Esophagus squamous epithelium (tissue), 5 donors: ENCODE data around the gene SIGMAR1. TPM values are rescaled to one million over a fixed set of nuclear protein-coding genes. Genes with fewer than 3 reads are reported as not detected.
"Not testable (repeated sequence)": the region's sequence is repeated elsewhere in the genome, so short reads cannot be mapped to it uniquely, and the experiment has no call there.

ENCODE experiments used
- DNase-seq: peaks from one replicate; lab custom pipeline; 2025; lab: John Stamatoyannopoulos, UW
- H3K27ac ChIP-seq, 4 donors: fragments of 200-600 bp; sonication (generic); one replicate each; pipeline ENCODE4 v1.5.1; 2016 to 2019; ENCODE audit warnings: mild to moderate bottlenecking in 1 of 4
- H3K27me3 ChIP-seq, 4 donors: fragments of 200-600 bp; sonication (generic); 1 replicate in 3 of 4; 2 replicates in 1 of 4; pipeline versions ENCODE4 v1.5.1 to v1.6.0; 2017 to 2021; ENCODE audit warnings: antibody characterized with exemption in 1 of 4
- H3K36me3 ChIP-seq, 3 donors: fragments of 200-600 bp; sonication (generic); one replicate each; pipeline ENCODE4 v1.5.1; 2016 to 2019
- H3K4me1 ChIP-seq, 3 donors: fragments of 200-600 bp; sonication (generic); one replicate each; pipeline ENCODE4 v1.5.1; 2017 to 2019
- H3K4me3 ChIP-seq, 4 donors: fragments of 200-600 bp; sonication (generic); 1 replicate in 3 of 4; 2 replicates in 1 of 4; pipeline ENCODE4 v1.5.1; 2016 to 2019; ENCODE audit warnings: mild to moderate bottlenecking in 2 of 4, moderate library complexity in 1 of 4
- H3K9me3 ChIP-seq, 3 donors: fragments of 200-600 bp; sonication (generic); one replicate each; pipeline ENCODE4 v1.5.1; 2016 to 2019
- POLR2A ChIP-seq, 4 donors: fragments of 450-650 bp; IDR thresholded peaks; one replicate each; pipeline ENCODE4 v1.6.1; 2017; ENCODE audit warnings: antibody characterized with exemption in 4 of 4, mild to moderate bottlenecking in 4 of 4, moderate library complexity in 3 of 4
- WGBS, 2 donors: methylation state at CpG; one replicate each; pipeline ENCODE4 v1.1.5; 2018; 5-methylcytosine and 5-hydroxymethylcytosine counted together
- intact Hi-C: fragments of 100-400 bp; cut with DNase I; formaldehyde crosslinking; loops from one replicate; pipeline ENCODE4 v1.15.0; 2022
- total RNA-seq, 4 donors: library from RNA; depleted of rRNA; stranded (reverse); fragments of >200 nt; gene quantifications; one replicate each; pipeline ENCODE4 v1.1.0, GENCODE V29; 2016
- TF ChIP-seq, protein P1 (sequence below), 6 experiments: fragments of 450-650 bp in 4 of 6; fragments of 200-600 bp in 2 of 6; sonication (generic) in 2 of 6; IDR thresholded peaks; one replicate each; pipeline ENCODE4 v1.5.1; 2016 to 2019; ENCODE audit warnings: antibody characterized with exemption in 6 of 6, mild to moderate bottlenecking in 4 of 6, moderate library complexity in 4 of 6
- donor health status: DM: yes; HTN: yes; CAD: no.

Gene SIGMAR1
- total RNA-seq, 4 donors from 2014 or later: 77.4 to 112 (median 88.7) TPM

GRCh38 chr9:34647084-34647403 is 9.5 kb upstream of the SIGMAR1 start:
- WGBS, 2 donors: 0% methylated on average over 1 to 3 of the region's 8 CpGs
- H3K9me3 ChIP-seq: no peaks in the 10 kb centered on the region
- DNase-seq: no peak

DNA sequence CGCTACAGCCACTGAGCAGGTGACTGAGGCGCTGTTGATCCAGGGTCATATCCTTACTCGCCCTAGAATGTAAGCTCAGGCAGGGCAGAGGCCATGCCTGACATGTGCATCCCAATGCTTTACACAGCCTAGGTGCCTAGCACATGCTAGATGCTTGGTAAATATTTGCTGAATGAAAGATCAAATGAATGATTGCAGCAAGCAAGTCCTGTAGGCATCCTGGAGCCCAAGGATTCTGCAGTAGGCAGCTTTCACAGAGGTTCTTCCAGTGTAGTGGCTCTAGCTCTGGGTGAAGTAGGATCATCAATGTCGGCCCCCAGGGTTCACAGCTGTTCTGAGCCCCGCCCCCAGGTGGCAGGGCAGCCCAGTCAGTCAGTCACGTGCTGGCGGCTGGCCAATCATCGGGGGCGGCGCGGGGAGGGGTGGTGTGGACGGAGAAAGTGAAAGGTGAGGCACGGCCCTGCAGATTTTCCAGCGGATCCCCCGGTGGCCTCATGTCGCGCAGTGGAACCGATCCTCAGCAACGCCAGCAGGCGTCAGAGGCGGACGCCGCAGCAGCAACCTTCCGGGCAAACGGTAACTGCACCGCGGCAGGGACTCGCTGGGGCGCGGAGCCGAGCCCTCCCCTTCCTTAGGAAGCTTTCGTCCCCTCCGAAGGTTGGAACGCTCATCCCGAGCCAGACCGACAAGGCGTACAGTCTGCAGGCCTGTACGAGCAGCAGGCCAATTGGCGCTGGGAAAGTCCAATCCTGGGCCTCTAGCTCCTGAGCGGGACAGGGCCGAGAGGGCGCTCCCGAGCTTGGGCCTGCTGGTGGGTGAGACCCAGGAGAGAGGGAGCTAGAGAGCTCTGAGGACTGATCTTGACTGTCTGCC is 8.9 kb upstream of the SIGMAR1 start, which contains the start of gene GALT:
TSS of gene GALT (plus strand) at position 465 of the 873 bp plus-strand sequence. CDS start at position 495, 30 bp downstream.
- Histone ChIP-seq H3K9me3 (no peaks in the 10 kb centered on the region), H3K27ac (peak within 1 kb of the TSS; percentile 76 to 92 (median 88)), H3K36me3 (peaks cover 0 to 21% (median 3%) of the 10 kb centered on the region in 3 donors), H3K4me1 (peaks cover 18 to 40% (median 18%) of the 10 kb centered on the region in 3 donors), H3K4me3 (peak within 1 kb of the TSS; percentile 54 to 80 (median 78)), H3K27me3 (no peaks in the 10 kb centered on the region)
- WGBS, 2 donors: 10 to 16% methylated on average over 14 to 17 of the region's 43 CpGs
- TF ChIP-seq POLR2A (IDR thresholded peaks at IDR 0.05): peak in 2 of 4 donors; percentile 20 to 23
- TF ChIP-seq, protein P1, sequence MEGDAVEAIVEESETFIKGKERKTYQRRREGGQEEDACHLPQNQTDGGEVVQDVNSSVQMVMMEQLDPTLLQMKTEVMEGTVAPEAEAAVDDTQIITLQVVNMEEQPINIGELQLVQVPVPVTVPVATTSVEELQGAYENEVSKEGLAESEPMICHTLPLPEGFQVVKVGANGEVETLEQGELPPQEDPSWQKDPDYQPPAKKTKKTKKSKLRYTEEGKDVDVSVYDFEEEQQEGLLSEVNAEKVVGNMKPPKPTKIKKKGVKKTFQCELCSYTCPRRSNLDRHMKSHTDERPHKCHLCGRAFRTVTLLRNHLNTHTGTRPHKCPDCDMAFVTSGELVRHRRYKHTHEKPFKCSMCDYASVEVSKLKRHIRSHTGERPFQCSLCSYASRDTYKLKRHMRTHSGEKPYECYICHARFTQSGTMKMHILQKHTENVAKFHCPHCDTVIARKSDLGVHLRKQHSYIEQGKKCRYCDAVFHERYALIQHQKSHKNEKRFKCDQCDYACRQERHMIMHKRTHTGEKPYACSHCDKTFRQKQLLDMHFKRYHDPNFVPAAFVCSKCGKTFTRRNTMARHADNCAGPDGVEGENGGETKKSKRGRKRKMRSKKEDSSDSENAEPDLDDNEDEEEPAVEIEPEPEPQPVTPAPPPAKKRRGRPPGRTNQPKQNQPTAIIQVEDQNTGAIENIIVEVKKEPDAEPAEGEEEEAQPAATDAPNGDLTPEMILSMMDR (IDR thresholded peaks at IDR 0.05): peak; percentile 18 to 56 (median 36)
- DNase-seq: peak; percentile 68
- intact Hi-C loops: no loop called here

More at GRCh38 chr9:34647084-34647403, 9.5 kb upstream of the SIGMAR1 start:
- no peaks in the 10 kb centered on the region for H3K27me3 ChIP-seq
- H3K27ac ChIP-seq: peak overlapping the region; percentile 76 to 92 (median 88)
- H3K4me3 ChIP-seq: peak overlapping the region; percentile 54 to 80 (median 78)
- intact Hi-C loops: no loop called here
- H3K4me1 ChIP-seq: peaks cover 24 to 46% (median 24%) of the 10 kb centered on the region in 3 donors
- peaks cover 0 to 21% (median 3%) of the 10 kb centered on the region in 3 donors for H3K36me3 ChIP-seq
- no peak for TF ChIP-seq POLR2A (IDR thresholded peaks at IDR 0.05)
- TF ChIP-seq, protein P1 (IDR thresholded peaks at IDR 0.05): no peak

- peaks cover 11 to 29% (median 13%) of the 10 kb centered on the region in 3 donors for H3K4me1 ChIP-seq
- H3K36me3 ChIP-seq: peaks cover 0 to 19% (median 3%) of the 10 kb centered on the region in 3 donors
- intact Hi-C loops: no loop called here
- no peaks in the 10 kb centered on the region for H3K27me3 ChIP-seq
- no peak for DNase-seq
- H3K4me3 ChIP-seq: no peak overlapping the region
- no peaks in the 10 kb centered on the region for H3K9me3 ChIP-seq
- TF ChIP-seq, protein P1 (IDR thresholded peaks at IDR 0.05): no peak
- no peak for TF ChIP-seq POLR2A (IDR thresholded peaks at IDR 0.05)
- H3K27ac ChIP-seq: no peak overlapping the region
Observed at GRCh38 chr9:34644766-34645314, 7.3 kb upstream of the SIGMAR1 start.

DNA sequence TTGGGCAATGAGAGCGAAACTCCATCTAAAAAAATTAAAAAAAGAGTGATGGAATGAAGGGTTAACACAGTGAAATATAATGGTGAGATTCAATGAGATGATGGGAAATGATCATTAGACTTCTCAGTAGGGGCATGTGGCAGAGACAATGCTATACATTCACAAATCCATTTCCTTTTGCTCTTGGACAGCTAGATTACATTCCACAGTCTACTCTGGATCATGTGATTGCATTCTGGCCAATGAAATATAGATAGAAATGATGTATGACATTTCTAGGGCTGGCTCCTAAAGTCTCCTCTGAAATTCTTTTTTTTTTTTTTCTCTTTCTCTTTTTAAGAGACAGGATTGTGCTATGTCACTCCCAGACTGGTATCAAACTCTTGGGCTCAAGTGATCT is 5.1 kb upstream of the SIGMAR1 start:
- H3K4me3 ChIP-seq: no peak overlapping the region
- no peaks in the 10 kb centered on the region for H3K36me3 ChIP-seq
- no peak overlapping the region for H3K27ac ChIP-seq
- no peaks in the 10 kb centered on the region for H3K9me3 ChIP-seq
- no peak for DNase-seq
- H3K27me3 ChIP-seq: no peaks in the 10 kb centered on the region
- TF ChIP-seq, protein P1 (IDR thresholded peaks at IDR 0.05): no peak
- no peak for TF ChIP-seq POLR2A (IDR thresholded peaks at IDR 0.05)
- H3K4me1 ChIP-seq: peaks cover 13 to 28% (median 15%) of the 10 kb centered on the region in 3 donors
- intact Hi-C loops: no loop called here
- WGBS, 2 donors: 100% methylated on average over 1 of the region's 1 CpG

- intact Hi-C loops, H3K9me3 ChIP-seq: not testable (repeated sequence)
- 72 to 89% methylated on average over 8 of the region's 8 CpGs for WGBS, 2 donors
Observed at GRCh38 chr9:34639322-34639721, 1.7 kb upstream of the SIGMAR1 start.

More at GRCh38 chr9:34639322-34639721, 1.7 kb upstream of the SIGMAR1 start:
- not testable (repeated sequence) for H3K4me3 ChIP-seq, DNase-seq, H3K27me3 ChIP-seq, H3K27ac ChIP-seq
- H3K36me3 ChIP-seq: peaks cover 0 to 14% (median 0%) of the 10 kb centered on the region in 3 donors
- peaks cover 15 to 39% (median 24%) of the 10 kb centered on the region in 3 donors for H3K4me1 ChIP-seq
